Neural crest cell (in vitro differentiated cells): Measurements from ENCODE around the gene SMG7. TPM values are rescaled to one million over a fixed set of nuclear protein-coding genes. Genes with fewer than 3 reads are reported as not detected.

ENCODE experiments used
- DNase-seq: peaks from one replicate; pipeline ENCODE4 v3.0.0; 2021; ENCODE audit warnings: low read depth, mixed read lengths, low spot score
- H3K27ac Mint-ChIP-seq: one replicate; pipeline ENCODE4 v1.8.0; 2021; ENCODE audit warnings: mild to moderate bottlenecking, mixed read lengths; ENCODE audit not compliant: unreplicated experiment
- H3K27me3 Mint-ChIP-seq: 2 replicates; pipeline ENCODE4 v1.8.0; 2021; ENCODE audit warnings: low read depth, mild to moderate bottlenecking, mixed read lengths
- H3K36me3 Mint-ChIP-seq: 2 replicates; pipeline ENCODE4 v1.8.0; 2021; ENCODE audit warnings: low read depth, mild to moderate bottlenecking, mixed read lengths
- H3K4me1 Mint-ChIP-seq: 2 replicates; pipeline ENCODE4 v1.8.0; 2021; ENCODE audit warnings: mixed read lengths
- H3K4me3 Mint-ChIP-seq: one replicate; pipeline ENCODE4 v1.8.0; 2021; ENCODE audit warnings: mild to moderate bottlenecking, mixed read lengths
- H3K9me3 Mint-ChIP-seq: 2 replicates; pipeline ENCODE4 v1.8.0; 2021; ENCODE audit warnings: mixed read lengths
- CTCF ChIP-seq: fragments of 200-600 bp; sonication (generic); conservative IDR thresholded peaks from 2 replicates; pipeline ENCODE4 v1.5.0; 2021; ENCODE audit warnings: antibody characterized with exemption, mild to moderate bottlenecking
- total RNA-seq: library from RNA; stranded (reverse); gene quantifications from 2 replicates; pipeline ENCODE4 v1.2.1, GENCODE V29; 2021

Gene SMG7
- total RNA-seq, 1 donor from 2014 or later = 72.4 TPM

- Mint-ChIP-seq H3K4me3 (no peak overlapping the region), H3K27me3 (no peaks in the 10 kb centered on the region), H3K9me3 (no peaks in the 10 kb centered on the region), H3K36me3 (no peaks in the 10 kb centered on the region), H3K4me1 (peaks cover 22% of the 10 kb centered on the region), H3K27ac (no peak overlapping the region)
- no peak for DNase-seq
- TF ChIP-seq CTCF = no peak
These were observed 120.4 kb downstream of the SMG7 start for GRCh38 chr1:183592733-183593132.

GRCh38 chr1:183593356-183593755 is 121.1 kb downstream of the SMG7 start:
- no peaks in the 10 kb centered on the region for H3K36me3 Mint-ChIP-seq
- H3K4me3 Mint-ChIP-seq = no peak overlapping the region
- no peaks in the 10 kb centered on the region for H3K27me3 Mint-ChIP-seq
- H3K9me3 Mint-ChIP-seq = no peaks in the 10 kb centered on the region
- peaks cover 28% of the 10 kb centered on the region for H3K4me1 Mint-ChIP-seq
- DNase-seq = no peak
- TF ChIP-seq CTCF = no peak
- H3K27ac Mint-ChIP-seq = no peak overlapping the region

GRCh38 chr1:183595537-183595936 is 123.2 kb downstream of the SMG7 start:
- Mint-ChIP-seq H3K9me3 (no peaks in the 10 kb centered on the region), H3K4me1 (peaks cover 22% of the 10 kb centered on the region), H3K27me3 (no peaks in the 10 kb centered on the region), H3K4me3 (no peak overlapping the region), H3K27ac (no peak overlapping the region), H3K36me3 (no peaks in the 10 kb centered on the region)
- TF ChIP-seq CTCF = no peak
- DNase-seq = no peak

- H3K4me1 Mint-ChIP-seq = peaks cover 22% of the 10 kb centered on the region
- H3K27me3 Mint-ChIP-seq = no peaks in the 10 kb centered on the region
- H3K4me3 Mint-ChIP-seq = no peak overlapping the region
- no peaks in the 10 kb centered on the region for H3K36me3 Mint-ChIP-seq
- no peak overlapping the region for H3K27ac Mint-ChIP-seq
- DNase-seq = no peak
- no peak for TF ChIP-seq CTCF
- H3K9me3 Mint-ChIP-seq = no peaks in the 10 kb centered on the region
These were observed 124.2 kb downstream of the SMG7 start for GRCh38 chr1:183596500-183596899.

- peaks cover 22% of the 10 kb centered on the region for H3K4me1 Mint-ChIP-seq
- H3K27me3 Mint-ChIP-seq = no peaks in the 10 kb centered on the region
- H3K9me3 Mint-ChIP-seq = no peaks in the 10 kb centered on the region
- H3K36me3 Mint-ChIP-seq = no peaks in the 10 kb centered on the region
- DNase-seq = no peak
- no peak overlapping the region for H3K4me3 Mint-ChIP-seq
- no peak overlapping the region for H3K27ac Mint-ChIP-seq
- no peak for TF ChIP-seq CTCF
These were observed 125.5 kb downstream of the SMG7 start for GRCh38 chr1:183597656-183598347.
